ENCODE data around the gene TAC3.
A peak's percentile ranks its signal among the peaks of the same experiment; 100 is the strongest.
"Not testable (repeated sequence)": the region's sequence is repeated elsewhere in the genome, so short reads cannot be mapped to it uniquely, and the experiment has no call there.

TAC3 gene

GRCh38 chr12:57031789-57032188 lies 15.5 kb upstream of the TAC3 start:
- DNase-seq, result no peak

DNA sequence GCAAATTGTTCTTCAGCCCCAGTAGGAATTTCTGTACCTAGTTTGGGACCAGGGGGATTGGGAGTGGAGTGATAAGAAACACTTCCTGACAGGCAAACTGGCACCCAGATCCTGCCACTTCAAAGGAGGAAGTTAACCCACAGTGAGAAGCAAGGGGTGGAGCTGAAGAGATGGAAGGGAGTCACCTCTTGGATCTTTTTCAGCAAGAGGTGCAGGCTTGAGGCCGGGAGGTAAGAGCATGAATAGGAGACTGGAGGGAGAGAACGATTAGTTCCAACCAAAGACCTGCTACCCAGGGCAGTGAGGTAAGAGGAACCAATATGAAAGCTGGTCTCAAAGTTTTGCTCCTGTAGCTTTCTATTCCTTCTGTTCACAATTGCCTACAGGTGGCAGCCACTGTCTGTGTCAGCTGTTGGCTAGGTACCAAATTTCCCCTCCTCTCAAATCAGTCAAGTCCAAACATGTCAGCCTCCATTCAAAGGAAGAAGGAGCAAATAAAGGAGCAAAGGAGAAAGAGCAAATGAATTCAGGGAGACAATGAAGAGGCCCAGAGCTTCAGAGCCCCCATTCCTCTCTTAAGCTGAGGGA lies 14.9 kb upstream of the TAC3 start:
- peak; percentile 65 for DNase-seq

- DNase-seq, result no peak
Measured at GRCh38 chr12:57029457-57029856, 13.1 kb upstream of the TAC3 start.

GRCh38 chr12:57027805-57028153 lies 11.4 kb upstream of the TAC3 start:
- no peak for DNase-seq

DNA sequence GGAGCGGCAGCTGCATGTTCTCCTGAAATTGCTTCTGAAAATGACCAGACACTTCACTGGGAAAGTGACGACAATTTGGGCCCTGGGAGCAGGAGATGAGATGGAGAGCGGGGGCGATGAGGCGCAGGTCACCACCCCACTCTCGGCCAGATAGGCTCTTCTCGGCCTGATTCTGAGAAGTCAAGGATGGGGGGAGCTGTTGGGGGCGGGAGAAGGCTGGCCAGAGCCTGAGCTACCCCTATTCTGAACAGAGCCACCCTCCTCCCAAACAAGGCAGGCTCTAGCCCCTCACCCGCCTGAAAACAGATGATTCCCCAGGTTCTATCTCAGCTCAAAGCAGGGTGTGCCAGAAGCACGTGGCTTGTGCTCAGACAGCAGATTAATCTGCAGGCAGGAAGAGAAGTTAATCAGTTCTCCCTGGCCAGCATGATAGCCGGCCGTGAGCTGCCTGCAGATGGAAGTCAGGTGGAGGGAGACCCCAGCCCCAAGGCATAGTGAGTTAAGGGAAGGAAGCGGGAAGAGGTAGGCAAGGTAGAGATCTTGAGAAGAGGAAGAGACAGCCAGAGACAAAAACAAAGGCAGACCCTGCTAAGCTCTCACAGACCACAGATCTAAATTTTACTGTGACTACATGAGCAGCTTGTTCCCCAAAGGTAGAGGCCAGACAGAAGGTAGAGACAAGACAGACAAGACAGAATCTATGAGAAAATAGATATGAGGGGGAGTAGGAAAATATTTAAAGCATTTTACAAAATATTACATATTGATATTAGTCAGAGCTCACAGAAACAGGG lies 10.9 kb upstream of the TAC3 start:
- DNase-seq, result no peak

GRCh38 chr12:57025196-57025595 lies 8.9 kb upstream of the TAC3 start:
- no peak for DNase-seq

GRCh38 chr12:57022324-57022723 lies 6.0 kb upstream of the TAC3 start:
- not testable (repeated sequence) for DNase-seq

GRCh38 chr12:57019983-57020719 lies 3.8 kb upstream of the TAC3 start:
- no peak for DNase-seq

GRCh38 chr12:57018906-57019305 lies 2.6 kb upstream of the TAC3 start:
- DNase-seq, result no peak

GRCh38 chr12:57018353-57018752 lies 2.0 kb upstream of the TAC3 start:
- DNase-seq, result not testable (repeated sequence)

DNA sequence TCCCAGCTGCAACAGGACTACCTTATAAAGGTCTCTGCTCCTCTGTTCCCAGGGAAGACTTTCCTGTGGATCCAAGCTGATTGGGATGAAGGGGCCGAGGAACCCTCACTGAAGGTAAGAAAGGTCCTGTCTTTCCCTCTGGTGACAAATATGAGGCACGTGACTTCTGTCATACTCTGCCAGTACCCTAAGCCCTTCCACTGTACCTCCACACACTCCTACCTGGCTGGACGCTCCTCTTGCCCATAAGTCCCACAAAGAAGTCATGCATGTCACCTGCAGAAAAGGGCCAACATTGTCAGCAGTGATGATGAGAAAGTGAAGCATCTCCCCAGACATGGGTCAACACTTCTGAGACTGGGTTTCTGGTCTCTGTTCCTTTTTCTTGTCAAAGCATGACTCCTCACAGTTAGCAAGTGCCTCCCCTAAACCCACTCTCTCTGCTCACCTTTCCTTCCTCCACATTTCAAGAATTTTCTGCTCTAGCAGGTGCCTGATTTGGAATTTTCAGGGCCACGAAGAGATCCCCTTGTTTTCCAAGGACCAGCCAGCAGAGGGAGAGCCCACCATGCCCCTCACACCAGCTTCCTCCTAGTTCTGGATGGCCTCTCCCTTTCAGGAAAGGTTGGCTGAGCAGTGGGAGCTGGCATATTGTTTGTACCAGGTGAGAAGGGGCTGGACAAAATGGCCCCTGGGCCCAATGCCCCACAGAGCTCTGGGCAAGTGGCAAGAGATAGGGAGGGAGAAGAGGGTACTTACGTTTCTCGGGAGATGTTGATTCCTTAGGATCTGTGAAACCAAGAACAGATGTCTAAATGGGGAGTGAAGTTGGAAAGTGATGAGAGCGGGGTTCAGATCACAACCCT lies 3.5 kb downstream of the TAC3 start:
- no peak for DNase-seq

DNA sequence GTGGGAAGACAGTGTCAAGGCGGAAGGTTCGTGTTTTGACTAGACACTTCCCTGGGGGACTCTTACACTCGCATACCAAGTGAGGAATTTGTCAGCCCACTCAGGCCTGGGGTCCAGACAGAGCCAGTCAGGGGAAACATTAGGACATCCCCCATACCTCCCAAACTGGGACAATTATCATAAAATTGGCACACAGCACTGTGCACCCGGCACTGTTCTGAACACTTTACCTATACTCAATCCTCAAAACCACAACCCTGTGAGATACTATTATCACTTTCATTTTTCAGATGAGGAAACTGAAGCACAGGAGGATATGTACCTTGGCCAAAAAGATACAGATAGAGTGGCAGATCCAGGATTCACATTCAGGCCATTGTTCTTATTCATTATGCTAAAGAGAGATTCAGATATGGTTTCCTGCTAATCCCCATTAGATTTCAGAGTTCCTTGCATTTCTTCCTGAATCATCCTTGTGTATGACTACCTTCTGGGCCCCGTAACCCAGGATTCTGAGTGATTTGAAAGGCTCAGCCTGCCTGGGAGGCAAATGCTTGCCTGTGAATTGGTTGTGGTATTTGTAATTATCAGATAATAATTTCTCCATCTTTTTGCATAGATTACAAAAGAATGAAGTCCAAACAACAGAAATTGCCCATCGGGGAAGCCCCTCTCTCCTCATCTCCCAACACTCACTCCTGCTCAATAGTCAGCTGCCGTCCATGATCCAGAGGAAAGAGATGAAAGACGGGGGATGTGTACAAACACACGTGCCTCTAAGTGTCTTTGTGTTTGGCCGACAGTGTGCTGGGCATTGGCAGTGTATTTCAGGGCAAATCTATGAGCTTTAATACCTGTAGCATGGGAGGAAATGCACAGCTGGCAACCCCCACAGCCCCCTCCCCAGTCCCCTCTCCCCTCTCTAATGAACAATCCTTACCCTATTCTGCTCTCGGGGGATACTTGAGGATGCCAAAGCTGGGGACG lies 4.6 kb downstream of the TAC3 start:
- DNase-seq, result no peak

- DNase-seq, result no peak
Measured at GRCh38 chr12:57010627-57011247, 5.6 kb downstream of the TAC3 start.

DNA sequence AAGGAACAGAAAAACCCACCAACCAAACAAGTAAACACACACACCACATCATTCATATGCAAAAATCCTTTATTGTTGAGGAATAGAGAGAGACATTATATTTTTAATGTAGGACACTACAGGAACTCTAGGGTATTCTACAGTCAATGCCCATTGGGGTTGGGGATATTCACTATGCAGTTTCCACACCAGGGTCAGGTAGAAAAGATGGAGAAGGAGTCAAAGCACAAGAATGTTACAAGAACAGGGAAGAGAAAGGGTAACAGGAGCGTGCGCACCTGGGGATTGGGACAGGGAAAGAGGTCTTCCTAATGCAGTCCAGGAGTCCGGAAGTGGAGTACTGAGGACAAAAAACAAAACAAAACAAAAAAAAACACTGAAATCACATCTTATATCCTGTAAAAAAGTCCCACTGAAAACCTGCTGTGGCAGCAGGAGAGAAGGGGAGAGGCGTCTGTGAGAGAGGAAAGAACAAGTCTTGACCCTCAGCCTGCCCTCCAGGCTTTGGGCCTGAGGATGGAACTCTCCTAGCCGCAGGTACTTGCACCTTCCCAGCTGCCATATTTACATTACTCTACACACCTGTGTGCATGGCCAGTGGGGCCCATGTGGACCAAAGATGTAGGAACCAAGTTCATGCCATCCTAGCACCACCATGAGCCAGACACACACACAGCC lies 6.2 kb downstream of the TAC3 start:
- DNase-seq, result no peak

GRCh38 chr12:57008178-57008577 lies 8.2 kb downstream of the TAC3 start:
- no peak for DNase-seq

DNA sequence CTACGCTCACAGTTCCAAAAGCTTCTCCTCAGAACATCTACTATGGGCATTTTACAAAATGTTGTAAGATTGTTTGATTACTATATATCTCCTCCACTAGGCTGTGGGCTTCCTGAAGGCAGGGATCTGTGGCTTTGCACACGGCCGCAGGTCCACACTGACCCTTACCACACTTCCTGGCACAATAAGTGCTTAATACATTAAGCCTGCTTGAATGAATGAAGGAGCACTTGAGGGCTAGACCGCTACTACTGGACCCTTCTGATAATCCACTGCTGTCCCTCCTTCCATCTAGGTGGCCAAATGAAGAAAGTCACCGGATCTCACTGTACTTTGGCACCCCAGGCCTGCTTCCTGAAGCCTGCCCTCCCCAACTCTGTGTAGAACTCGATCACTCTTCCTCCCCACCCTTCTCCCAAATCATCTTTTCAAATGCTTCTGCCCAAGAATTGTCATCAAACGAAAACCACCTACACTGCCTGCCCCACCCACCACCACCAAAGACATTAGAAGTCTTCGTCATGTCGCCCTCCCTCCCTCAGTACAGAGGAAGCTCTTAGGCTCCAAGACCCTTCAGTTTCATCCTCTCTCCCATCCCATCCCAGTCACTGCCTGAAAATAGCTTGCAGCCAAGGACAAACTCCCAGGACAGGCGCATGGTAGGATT lies 9.4 kb downstream of the TAC3 start:
- no peak for DNase-seq

DNA sequence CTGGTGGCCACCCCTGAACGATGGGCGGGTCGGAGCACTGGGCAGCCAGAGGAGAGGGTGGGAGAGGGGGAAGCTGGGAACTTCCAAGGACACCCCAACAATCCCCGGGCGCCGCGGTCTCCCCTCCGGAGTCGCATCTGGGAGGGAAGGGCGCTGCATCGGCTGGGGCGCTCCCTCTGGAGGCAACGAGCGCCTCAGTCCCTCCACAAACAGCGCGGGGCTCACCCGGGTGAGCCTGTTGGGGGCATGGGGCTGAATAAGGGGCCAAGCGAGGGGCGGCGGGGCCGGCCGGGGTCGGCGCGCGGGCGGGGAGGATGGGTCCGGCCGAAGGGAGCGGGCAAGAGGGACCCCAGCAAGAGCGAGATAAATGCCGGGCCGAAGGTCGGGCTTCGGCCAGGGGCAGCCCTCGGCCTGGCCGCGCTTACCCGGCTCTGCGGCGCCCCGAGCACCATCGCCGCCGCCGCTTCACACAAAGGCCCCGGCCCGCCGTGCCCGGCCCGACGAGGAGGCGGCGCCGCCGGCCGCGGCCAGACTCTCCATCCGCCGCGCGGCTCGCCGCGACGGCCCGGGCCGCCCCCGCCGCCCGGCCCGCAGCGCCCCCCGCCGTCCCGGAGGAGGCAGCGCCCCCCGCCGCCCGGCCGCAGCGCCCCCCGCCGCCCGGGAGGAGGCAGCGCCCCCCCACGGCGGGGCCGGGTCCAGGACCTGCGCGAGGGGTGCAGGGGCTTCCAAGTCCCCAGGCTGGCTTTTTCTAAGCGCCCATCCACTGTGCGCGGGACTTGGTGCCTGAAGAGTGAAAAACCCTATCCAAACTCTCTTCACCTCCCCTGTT lies 10.1 kb downstream of the TAC3 start, which contains the start of gene ZBTB39:
TSS of gene ZBTB39 (minus strand) at position 567 of the 829 bp plus-strand sequence. CDS start 1,629 bp downstream, outside the sequence.
- no peak for DNase-seq

DNA sequence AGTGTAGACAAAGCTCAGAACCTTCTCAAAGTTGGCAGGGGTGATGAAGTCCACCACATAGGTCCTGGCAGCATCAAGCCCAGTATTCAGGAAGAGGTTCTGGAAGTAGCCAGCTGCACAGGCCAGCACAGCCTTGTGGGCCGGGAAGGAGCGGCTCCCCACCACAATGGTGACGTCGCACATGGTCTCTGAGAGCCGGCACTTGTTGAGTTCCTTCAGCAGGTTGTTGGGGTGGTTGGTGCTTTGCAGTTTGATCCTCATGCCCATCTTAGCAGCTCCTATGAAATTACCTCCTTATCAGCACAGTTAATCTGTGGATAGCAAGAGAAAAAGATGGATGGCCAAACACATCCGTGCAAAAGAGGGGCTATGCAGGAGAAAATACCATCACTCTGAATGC lies 11.7 kb downstream of the TAC3 start:
- DNase-seq, result no peak

DNA sequence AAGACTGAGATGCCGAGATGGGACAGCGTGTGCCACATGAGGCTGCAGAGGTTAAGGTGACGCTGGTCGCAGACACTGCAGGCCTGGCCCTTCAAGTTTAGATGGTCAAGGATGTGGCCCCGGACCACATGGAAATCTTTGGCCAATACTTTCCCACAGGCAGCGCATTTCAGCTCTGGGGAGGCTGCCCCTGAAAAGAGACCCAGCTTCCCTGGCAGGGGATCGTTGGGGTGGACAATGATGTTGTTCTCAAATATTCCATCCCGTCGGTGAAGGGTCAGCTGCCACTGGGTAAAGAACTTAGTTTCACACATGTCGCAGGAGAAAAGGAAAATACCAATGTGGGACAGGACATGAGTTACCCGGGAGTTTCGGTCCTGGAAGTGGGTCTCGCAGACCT lies 12.9 kb downstream of the TAC3 start:
- no peak for DNase-seq
